ENCODE results near the gene CRTC3.

CRTC3 gene

DNA sequence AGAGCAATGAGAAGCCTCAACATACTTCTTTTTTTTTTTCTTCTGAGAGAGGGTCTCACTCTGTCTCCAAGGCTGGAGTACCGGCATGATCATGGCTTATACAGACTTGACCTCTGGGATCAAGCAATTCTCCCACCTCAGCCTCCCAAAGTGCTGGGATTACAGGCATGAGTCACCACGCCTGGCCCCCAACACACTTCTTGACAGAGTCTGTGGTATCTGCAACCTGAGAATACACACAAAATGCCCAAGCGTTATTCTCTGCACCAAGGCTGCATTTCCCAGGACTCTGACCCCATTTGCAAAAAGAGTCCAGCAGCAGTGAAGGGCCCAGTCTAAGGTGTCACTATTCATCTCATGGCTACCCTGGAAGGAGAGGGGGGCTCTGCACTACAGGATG, 144.8 kb downstream of the CRTC3 start:
- no peak overlapping the region for H3K4me3 ChIP-seq (ENCODE audit: low read depth, low read length)
- no peak for DNase-seq (ENCODE audit: low read depth)
- TF ChIP-seq, protein P1, sequence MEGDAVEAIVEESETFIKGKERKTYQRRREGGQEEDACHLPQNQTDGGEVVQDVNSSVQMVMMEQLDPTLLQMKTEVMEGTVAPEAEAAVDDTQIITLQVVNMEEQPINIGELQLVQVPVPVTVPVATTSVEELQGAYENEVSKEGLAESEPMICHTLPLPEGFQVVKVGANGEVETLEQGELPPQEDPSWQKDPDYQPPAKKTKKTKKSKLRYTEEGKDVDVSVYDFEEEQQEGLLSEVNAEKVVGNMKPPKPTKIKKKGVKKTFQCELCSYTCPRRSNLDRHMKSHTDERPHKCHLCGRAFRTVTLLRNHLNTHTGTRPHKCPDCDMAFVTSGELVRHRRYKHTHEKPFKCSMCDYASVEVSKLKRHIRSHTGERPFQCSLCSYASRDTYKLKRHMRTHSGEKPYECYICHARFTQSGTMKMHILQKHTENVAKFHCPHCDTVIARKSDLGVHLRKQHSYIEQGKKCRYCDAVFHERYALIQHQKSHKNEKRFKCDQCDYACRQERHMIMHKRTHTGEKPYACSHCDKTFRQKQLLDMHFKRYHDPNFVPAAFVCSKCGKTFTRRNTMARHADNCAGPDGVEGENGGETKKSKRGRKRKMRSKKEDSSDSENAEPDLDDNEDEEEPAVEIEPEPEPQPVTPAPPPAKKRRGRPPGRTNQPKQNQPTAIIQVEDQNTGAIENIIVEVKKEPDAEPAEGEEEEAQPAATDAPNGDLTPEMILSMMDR (IDR thresholded peaks at IDR 0.05; ENCODE audit: insufficient read depth, low read depth, low read length, missing control alignments): no peak

DNA sequence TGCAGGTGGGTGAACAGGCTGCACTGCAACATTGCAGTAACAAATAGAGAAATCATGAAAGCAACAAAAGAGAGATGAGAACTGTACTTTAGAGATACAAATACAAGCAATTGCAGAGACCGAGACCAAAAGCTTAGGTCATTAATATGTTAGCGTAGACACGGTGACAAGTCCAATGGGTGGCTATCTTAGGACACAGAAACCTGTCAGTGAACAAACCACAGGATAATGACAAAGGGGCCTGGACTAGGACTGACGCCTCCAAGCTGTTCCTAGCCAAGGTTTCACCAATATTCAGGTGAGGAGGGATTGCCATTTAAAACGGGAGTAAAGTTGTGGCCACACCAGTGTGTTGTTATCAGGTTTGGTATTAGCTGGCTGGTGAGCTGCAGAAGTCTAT, 145.7 kb downstream of the CRTC3 start:
- no peak overlapping the region for H3K4me3 ChIP-seq (ENCODE audit: low read depth, low read length)
- TF ChIP-seq, protein P1 (IDR thresholded peaks at IDR 0.05; ENCODE audit: insufficient read depth, low read depth, low read length, missing control alignments): no peak
- DNase-seq (ENCODE audit: low read depth): no peak

DNA sequence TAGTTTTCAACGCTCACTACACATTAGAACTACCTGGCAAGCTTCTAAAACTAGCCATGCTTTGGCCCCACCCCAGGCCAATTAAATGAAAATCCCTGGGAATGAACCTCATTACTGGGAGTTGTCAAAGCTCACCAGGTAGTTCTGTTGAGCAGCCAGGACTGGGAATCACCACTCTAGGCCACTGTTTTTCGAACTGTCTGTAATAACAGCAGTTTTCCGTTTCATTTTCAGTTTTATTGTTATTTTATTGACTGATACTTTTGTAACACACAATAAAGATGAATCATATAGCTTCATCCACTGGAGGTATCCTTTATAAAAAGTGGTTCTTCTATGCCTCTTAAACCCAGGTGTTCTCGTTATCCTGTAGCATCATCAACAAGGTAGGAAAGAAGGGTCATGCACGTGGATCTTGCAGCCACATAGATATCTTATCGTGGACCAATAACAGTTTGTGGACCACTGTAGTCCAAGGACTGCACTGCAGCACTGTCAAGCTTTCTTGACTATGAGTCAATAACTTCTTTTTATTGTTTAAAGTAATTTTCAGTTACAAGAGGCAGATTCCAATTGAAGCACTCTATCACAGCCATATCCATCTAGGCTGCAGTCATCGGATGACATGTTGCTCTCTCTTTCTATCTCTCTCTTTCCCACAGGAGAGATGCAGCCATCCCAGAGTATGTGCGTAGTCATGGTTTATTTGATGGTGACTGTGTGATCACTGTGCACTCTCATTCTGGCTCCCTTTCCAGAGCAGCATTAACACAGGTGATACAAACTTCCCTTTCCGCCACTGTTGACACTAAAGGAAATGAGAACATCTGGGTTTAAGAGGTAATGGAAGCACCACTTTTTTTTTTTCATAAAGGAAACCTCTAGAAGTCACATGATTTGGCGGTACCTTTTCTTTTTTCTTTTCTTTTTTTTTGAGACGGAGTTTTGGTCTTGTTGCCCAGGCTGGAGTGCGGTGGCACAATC, 148.4 kb downstream of the CRTC3 start:
- no peak for DNase-seq (ENCODE audit: low read depth)
- TF ChIP-seq, protein P1 (IDR thresholded peaks at IDR 0.05; ENCODE audit: insufficient read depth, low read depth, low read length, missing control alignments): no peak
- no peak overlapping the region for H3K4me3 ChIP-seq (ENCODE audit: low read depth, low read length)

DNA sequence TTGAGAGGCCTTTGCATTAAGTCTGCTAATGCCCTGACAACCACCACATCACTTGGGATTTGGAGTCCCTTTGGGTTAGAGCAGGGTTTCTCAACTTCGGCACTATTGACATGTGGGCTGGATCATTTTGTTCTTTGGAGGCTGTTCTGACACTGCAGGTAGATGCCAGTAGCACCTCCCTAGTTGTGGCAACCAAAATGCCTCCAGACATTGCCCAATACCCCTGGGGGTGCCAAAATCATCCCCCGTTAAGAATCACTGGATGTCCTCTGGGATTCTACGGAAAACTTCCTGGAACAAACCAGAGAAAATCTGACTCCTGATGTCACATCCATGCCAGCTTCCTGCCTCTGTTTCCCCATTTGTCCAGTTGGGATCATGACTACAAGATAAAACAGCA, 150.2 kb downstream of the CRTC3 start:
- TF ChIP-seq, protein P1 (IDR thresholded peaks at IDR 0.05; ENCODE audit: insufficient read depth, low read depth, low read length, missing control alignments): no peak
- no peak overlapping the region for H3K4me3 ChIP-seq (ENCODE audit: low read depth, low read length)
- DNase-seq (ENCODE audit: low read depth): no peak

DNA sequence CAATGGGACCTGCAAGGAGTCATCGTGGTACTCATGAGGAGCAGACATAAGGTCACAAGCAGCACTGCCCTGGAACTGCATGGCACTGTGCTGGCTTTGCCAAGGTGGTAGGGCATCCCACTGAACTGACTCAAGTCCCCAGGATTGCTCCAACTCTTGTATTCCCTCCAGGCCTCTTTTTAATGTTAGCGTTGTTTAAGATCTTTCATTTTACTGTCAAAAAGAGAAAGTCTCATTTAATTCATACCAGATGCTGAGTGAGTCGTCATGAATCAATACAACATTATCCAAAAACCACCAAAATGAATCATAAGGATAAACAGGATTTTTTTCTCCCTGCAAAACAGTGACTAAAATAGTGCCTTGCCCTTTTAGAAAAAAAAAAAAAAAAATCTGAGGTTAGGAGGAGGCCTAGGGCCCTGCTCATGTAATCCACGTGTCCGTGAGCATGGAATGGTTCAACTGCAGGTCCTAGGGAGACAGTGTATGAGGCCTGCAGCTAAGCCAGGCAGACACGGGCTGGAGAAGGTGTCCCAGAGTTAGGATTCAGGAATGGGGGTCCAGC, 150.7 kb downstream of the CRTC3 start:
- TF ChIP-seq, protein P1 (IDR thresholded peaks at IDR 0.05; ENCODE audit: insufficient read depth, low read depth, low read length, missing control alignments): no peak
- H3K4me3 ChIP-seq (ENCODE audit: low read depth, low read length): no peak overlapping the region
- no peak for DNase-seq (ENCODE audit: low read depth)

DNA sequence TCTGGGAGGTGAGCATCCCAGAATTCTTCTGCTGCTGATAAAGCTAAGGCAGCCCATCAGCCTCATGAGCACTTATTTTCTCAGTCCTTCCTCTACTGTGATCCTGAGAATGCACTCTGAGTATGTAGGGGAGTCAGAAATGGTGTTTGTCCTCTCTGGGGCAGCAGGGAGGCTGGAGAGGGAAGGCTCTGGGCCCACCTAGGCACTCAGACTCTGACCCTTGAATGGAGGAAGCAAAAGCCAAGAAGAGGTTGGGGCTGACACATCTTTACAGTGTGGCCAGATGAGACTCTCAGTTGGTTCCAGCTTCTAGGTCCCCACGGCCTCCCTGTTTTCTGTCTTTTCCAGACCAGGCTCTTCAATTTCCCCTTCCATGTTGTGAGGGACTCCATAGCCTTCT, 151.3 kb downstream of the CRTC3 start:
- H3K4me3 ChIP-seq (ENCODE audit: low read depth, low read length): no peak overlapping the region
- TF ChIP-seq, protein P1 (IDR thresholded peaks at IDR 0.05; ENCODE audit: insufficient read depth, low read depth, low read length, missing control alignments): no peak
- no peak for DNase-seq (ENCODE audit: low read depth)

Data from GM12865 (cell line).